Measurements from ENCODE around the gene SPAG8. TPM values are rescaled to one million over a fixed set of nuclear protein-coding genes. Genes with fewer than 3 reads are reported as not detected.

The SPAG8 gene
- total and polyA plus RNA-seq, 9 of the 15 experiments (the other 6 are each of a cell fraction or from before 2014, with no cell fraction given), result 0.03 to 0.47 (median 0.21) TPM

GRCh38 chr9:35812025-35812602 lies at the start of gene SPAG8 (continued):
- TF ChIP-seq ZBTB2 (IDR thresholded peaks at IDR 0.05), result 0 out of 2 replicates have a peak, but pooled peaks have one; percentile 56
- TF ChIP-seq SETDB1 (IDR thresholded peaks at IDR 0.05; ENCODE audit: low read length), result no peak
- TF ChIP-seq ZBTB7A (IDR thresholded peaks at IDR 0.05; ENCODE audit: borderline replicate concordance, control insufficient read depth, low read depth, low read length), result 0 out of 2 replicates have a peak, but pooled peaks have one; percentile 41
- no peak for TF ChIP-seq RNF219 (CRISPR knock-in tag; IDR thresholded peaks at IDR 0.05)
- no peak for TF ChIP-seq ATF1 (CRISPR knock-in tag; IDR thresholded peaks at IDR 0.05)
- peak; percentile 24; the same call in 1 of the 2 replicates for TF ChIP-seq ATF1 (tag; IDR thresholded peaks at IDR 0.05)
- no peak for TF ChIP-seq ZC3H11A (IDR thresholded peaks at IDR 0.05; ENCODE audit: low read depth, low read length)
- peak; percentile 60; the same call in 1 of the 2 replicates for TF ChIP-seq PKNOX1 (IDR thresholded peaks at IDR 0.05)
- TF ChIP-seq ZNF592 (IDR thresholded peaks at IDR 0.05), result no peak; the same call in 1 of the 2 replicates
- TF ChIP-seq ZNF124 (CRISPR knock-in tag; IDR thresholded peaks at IDR 0.05), result no peak
- no peak for TF ChIP-seq ZNF655 (CRISPR knock-in tag; IDR thresholded peaks at IDR 0.05)
- TF ChIP-seq POLR2B (IDR thresholded peaks at IDR 0.05; ENCODE audit: low read depth, partially characterized antibody), result no peak

Measured in K562 (cell line).